Embryonic facial prominence (tissue), 1 donor: Measurements from ENCODE around the gene RAB11B.
"Not testable (repeated sequence)": the region's sequence is repeated elsewhere in the genome, so short reads cannot be mapped to it uniquely, and the experiment has no call there.

ENCODE experiments used
- DNase-seq: peaks from one replicate; pipeline ENCODE4 v3.0.0-alpha.2; 2016; ENCODE audit errors: extremely low spot score

RAB11B gene

DNA sequence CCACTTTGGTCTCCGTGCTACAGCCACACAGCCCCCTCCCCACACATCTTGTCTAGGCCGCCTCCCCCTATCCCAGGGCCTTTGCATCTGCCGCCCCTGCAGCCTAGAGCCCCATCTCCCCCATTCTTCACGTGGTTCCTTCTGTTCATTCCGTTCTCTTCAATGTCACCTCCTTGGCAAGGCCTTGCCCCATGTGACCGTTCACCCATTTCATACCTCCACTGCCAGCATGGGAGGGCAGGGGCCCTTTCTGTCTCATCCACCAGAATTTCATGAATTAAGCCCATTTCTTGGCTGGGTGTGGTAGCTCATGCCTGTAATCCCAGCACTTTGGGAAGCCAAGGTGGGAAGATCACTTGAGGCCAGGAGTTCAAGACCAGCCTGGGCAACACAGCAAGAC, 38.9 kb downstream of the RAB11B start:
- no peak for DNase-seq

DNA sequence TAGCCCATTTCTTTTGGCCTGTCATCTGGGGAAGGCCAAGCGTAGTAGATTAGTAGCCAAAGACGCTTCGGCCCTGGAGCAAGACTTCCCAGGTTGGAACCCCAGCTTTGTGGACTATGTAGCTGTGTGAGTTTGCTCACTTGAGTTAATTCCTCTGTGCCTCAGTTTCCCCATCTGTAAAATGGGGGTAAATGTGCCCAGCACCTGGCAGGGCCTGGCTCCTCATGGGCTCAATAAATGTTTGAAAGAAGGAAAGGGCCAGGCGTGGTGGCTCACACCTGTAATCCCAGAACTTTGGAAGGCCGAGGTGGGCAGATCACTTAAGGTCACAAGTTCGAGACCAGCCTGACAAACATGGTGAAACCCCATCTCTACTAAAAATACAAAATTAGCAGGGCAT, 39.7 kb downstream of the RAB11B start:
- DNase-seq = no peak

GRCh38 chr19:8430650-8431049, 40.5 kb downstream of the RAB11B start:
- DNase-seq = no peak

GRCh38 chr19:8438236-8438635, 48.1 kb downstream of the RAB11B start:
- DNase-seq = no peak

GRCh38 chr19:8441725-8442544, 51.8 kb downstream of the RAB11B start:
- DNase-seq = no peak

DNA sequence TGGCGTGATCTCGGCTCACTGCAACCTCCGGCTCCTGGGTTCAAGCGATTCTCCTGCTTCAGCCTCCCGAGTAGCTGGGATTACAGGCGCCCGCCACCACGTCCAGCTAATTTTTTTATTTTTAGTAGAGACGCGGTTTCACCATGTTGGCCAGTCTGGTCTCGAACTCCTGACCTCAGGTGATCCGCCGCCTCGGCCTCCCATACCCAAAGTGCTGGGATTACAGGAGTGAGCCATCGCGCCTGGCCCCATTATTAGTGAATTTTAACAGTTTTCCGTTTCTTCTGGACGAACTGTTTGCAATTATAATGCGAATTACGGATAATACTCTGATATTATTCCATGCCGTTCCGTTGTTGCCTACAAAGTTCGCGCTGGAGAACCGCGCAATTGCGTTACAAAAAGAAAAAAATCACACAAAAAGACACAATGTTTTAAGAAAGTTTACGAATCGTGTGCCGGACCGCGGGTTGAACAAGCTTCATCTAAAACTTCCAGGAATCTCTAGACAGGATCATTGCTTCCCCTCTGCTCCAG, 54.0 kb downstream of the RAB11B start:
- DNase-seq = not testable (repeated sequence)

- DNase-seq = peak; percentile 92
These were observed 54.7 kb downstream of the RAB11B start, which contains the start of gene HNRNPM for GRCh38 chr19:8444677-8445487. TSS of gene HNRNPM (plus strand) at chr19:8444975. CDS start at chr19:8444999, 24 bp downstream.

- DNase-seq = no peak
These were observed 55.4 kb downstream of the RAB11B start for GRCh38 chr19:8445488-8446001.

- DNase-seq = no peak
These were observed 56.0 kb downstream of the RAB11B start for GRCh38 chr19:8446061-8446709.

- DNase-seq = no peak
These were observed 59.7 kb downstream of the RAB11B start for GRCh38 chr19:8449830-8450229.

DNA sequence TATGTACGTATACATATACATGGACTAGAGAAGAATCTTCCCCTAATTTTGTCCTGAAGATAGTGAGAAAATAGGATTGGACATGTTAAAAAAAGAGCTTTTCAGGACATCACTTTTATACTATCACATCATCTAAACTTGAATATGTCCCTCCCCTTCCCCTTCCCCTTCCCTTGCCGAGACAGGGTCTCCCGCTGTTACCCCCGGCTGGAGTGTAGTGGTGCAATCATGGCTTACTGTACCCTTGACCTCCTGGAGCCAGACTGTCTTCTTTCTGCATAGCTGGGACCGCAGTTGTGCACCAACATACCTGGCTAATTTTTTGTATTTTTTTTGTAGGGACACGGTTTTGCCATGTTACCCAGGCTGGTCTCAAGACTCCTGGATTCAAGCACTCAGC, 61.2 kb downstream of the RAB11B start:
- DNase-seq = no peak

- DNase-seq = no peak
These were observed 61.7 kb downstream of the RAB11B start for GRCh38 chr19:8451885-8452284.

DNA sequence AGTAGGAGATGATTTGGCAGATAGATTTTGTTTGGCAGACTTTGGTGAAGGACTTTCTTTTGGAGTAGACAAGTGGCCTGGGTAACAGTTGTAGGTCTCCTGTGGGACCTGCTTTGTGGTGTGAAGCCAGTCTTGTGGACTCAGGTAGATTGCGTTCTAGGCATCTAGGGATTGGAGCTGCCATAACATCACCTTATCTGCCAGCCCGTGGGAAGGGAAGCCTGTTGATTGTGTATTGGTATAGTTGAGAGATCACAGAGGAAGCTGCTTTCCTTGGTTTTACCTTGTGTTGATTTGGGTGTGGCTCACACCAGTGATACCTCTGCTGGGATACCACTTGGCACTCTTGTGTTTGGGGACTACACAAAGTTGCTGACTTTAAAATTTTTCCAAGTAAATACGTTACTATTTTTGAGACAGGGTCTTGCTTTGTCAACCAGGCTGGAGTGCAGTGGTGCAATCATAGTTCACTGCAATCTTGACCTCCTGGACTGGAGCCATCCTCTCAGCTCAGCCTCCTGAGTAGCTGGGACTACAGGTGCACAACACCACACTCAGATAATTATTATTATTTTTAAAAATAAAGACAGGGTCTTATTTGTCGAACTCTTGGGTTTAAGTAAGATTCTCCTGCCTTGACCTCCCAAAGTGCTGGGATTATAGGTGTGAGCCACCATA, 62.4 kb downstream of the RAB11B start:
- no peak for DNase-seq

DNA sequence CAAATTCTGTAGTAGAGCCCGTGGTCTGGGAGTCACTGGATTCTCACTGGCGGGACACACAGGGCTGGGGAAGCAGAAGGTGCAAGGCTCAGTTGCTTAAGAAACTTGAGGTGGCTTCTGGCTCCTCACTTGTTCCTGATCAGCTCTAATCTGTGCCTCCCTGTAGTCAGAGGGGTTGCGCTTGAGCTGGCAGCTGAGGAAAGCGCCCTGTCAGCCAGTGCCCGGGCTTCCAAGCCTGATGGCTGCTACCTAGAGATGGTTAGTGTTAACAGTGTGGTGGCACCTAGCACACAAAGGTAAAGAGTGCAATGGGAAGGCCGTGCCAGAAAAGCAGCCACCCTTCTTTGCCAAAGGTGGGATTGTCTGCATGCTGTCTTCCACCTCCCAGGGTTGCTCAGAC, 63.5 kb downstream of the RAB11B start:
- DNase-seq = no peak
